ENCODE data around the gene KCNMB4. TPM values are rescaled to one million over a fixed set of nuclear protein-coding genes. Genes with fewer than 3 reads are reported as not detected.

KCNMB4 gene
- total RNA-seq, 4 donors from 2014 or later: 2.7 to 4.9 (median 3.3) TPM

GRCh38 chr12:70351076-70351475 lies 15.0 kb upstream of the KCNMB4 start:
- Histone ChIP-seq H3K27ac (no peak overlapping the region), H3K9me3 (no peaks in the 10 kb centered on the region), H3K36me3 (peaks cover 34% of the 10 kb centered on the region), H3K4me1 (no peaks in the 10 kb centered on the region), H3K27me3 (no peaks in the 10 kb centered on the region), H3K4me3 (no peak overlapping the region)
- WGBS: 96% methylated on average over 2 of the region's 2 CpGs
- TF ChIP-seq CTCF (IDR thresholded peaks at IDR 0.05) (no peak), EP300 (IDR thresholded peaks at IDR 0.05) (no peak), POLR2AphosphoS5 (IDR thresholded peaks at IDR 0.05) (no peak), POLR2A (IDR thresholded peaks at IDR 0.05) (no peak)
- no peak for DNase-seq (ENCODE audit: low spot score in 2 of 2)

GRCh38 chr12:70353780-70354660 lies 12.1 kb upstream of the KCNMB4 start:
- TF ChIP-seq POLR2AphosphoS5 (IDR thresholded peaks at IDR 0.05): no peak
- no peak for TF ChIP-seq EP300 (IDR thresholded peaks at IDR 0.05)
- H3K27ac ChIP-seq: no peak overlapping the region
- no peak for DNase-seq (ENCODE audit: low spot score in 2 of 2)
- H3K36me3 ChIP-seq: peaks cover 17% of the 10 kb centered on the region
- no peak overlapping the region for H3K4me3 ChIP-seq
- H3K9me3 ChIP-seq: no peaks in the 10 kb centered on the region
- no peaks in the 10 kb centered on the region for H3K27me3 ChIP-seq
- WGBS: 94% methylated on average over 6 of the region's 6 CpGs
- H3K4me1 ChIP-seq: no peaks in the 10 kb centered on the region

GRCh38 chr12:70354787-70355186 lies 11.3 kb upstream of the KCNMB4 start:
- Histone ChIP-seq H3K9me3 (no peaks in the 10 kb centered on the region), H3K4me1 (no peaks in the 10 kb centered on the region), H3K27ac (no peak overlapping the region), H3K27me3 (no peaks in the 10 kb centered on the region), H3K36me3 (peaks cover 13% of the 10 kb centered on the region), H3K4me3 (no peak overlapping the region)
- TF ChIP-seq EP300 (IDR thresholded peaks at IDR 0.05): no peak
- no peak for TF ChIP-seq POLR2AphosphoS5 (IDR thresholded peaks at IDR 0.05)
- no peak for TF ChIP-seq POLR2A (IDR thresholded peaks at IDR 0.05)
- no peak for TF ChIP-seq CTCF (IDR thresholded peaks at IDR 0.05)
- DNase-seq (ENCODE audit: low spot score in 2 of 2): no peak
- 69% methylated on average over 3 of the region's 3 CpGs for WGBS

GRCh38 chr12:70355972-70356371 lies 10.1 kb upstream of the KCNMB4 start:
- DNase-seq (ENCODE audit: low spot score in 2 of 2): no peak
- Histone ChIP-seq H3K9me3 (no peaks in the 10 kb centered on the region), H3K4me3 (no peak overlapping the region), H3K27ac (no peak overlapping the region), H3K4me1 (no peaks in the 10 kb centered on the region), H3K27me3 (no peaks in the 10 kb centered on the region), H3K36me3 (peaks cover 13% of the 10 kb centered on the region)
- WGBS: 96% methylated on average over 4 of the region's 4 CpGs
- TF ChIP-seq EP300 (IDR thresholded peaks at IDR 0.05) (no peak), POLR2AphosphoS5 (IDR thresholded peaks at IDR 0.05) (no peak), POLR2A (IDR thresholded peaks at IDR 0.05) (no peak), CTCF (IDR thresholded peaks at IDR 0.05) (no peak)

GRCh38 chr12:70359458-70360197 lies 6.5 kb upstream of the KCNMB4 start:
- 96% methylated on average over 1 of the region's 1 CpG for WGBS

More at GRCh38 chr12:70359458-70360197, 6.5 kb upstream of the KCNMB4 start:
- Histone ChIP-seq H3K36me3 (peaks cover 3% of the 10 kb centered on the region), H3K27ac (no peak overlapping the region), H3K4me3 (no peak overlapping the region), H3K4me1 (no peaks in the 10 kb centered on the region), H3K9me3 (no peaks in the 10 kb centered on the region), H3K27me3 (no peaks in the 10 kb centered on the region)
- DNase-seq (ENCODE audit: low spot score in 2 of 2): no peak
- TF ChIP-seq POLR2A (IDR thresholded peaks at IDR 0.05): no peak
- no peak for TF ChIP-seq POLR2AphosphoS5 (IDR thresholded peaks at IDR 0.05)
- TF ChIP-seq EP300 (IDR thresholded peaks at IDR 0.05): no peak
- no peak for TF ChIP-seq CTCF (IDR thresholded peaks at IDR 0.05)
